ENCODE results near the gene ANKMY1. TPM values are rescaled to one million over a fixed set of nuclear protein-coding genes. Genes with fewer than 3 reads are reported as not detected.

Gene ANKMY1
- total RNA-seq, 1 donor from 2014 or later: 28.5 TPM

- Mint-ChIP-seq H3K36me3 (ENCODE audit: unreplicated experiment) (peaks cover 17% of the 10 kb centered on the region), H3K4me1 (ENCODE audit: unreplicated experiment) (no peaks in the 10 kb centered on the region), H3K9me3 (ENCODE audit: unreplicated experiment) (no peaks in the 10 kb centered on the region), H3K27me3 (ENCODE audit: unreplicated experiment) (no peaks in the 10 kb centered on the region), H3K4me3 (ENCODE audit: unreplicated experiment) (no peak overlapping the region), H3K27ac (ENCODE audit: unreplicated experiment) (no peak overlapping the region)
- no peak for DNase-seq (ENCODE audit: extremely low spot score, unreplicated experiment)
- TF ChIP-seq, protein P1, sequence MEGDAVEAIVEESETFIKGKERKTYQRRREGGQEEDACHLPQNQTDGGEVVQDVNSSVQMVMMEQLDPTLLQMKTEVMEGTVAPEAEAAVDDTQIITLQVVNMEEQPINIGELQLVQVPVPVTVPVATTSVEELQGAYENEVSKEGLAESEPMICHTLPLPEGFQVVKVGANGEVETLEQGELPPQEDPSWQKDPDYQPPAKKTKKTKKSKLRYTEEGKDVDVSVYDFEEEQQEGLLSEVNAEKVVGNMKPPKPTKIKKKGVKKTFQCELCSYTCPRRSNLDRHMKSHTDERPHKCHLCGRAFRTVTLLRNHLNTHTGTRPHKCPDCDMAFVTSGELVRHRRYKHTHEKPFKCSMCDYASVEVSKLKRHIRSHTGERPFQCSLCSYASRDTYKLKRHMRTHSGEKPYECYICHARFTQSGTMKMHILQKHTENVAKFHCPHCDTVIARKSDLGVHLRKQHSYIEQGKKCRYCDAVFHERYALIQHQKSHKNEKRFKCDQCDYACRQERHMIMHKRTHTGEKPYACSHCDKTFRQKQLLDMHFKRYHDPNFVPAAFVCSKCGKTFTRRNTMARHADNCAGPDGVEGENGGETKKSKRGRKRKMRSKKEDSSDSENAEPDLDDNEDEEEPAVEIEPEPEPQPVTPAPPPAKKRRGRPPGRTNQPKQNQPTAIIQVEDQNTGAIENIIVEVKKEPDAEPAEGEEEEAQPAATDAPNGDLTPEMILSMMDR (IDR thresholded peaks at IDR 0.05): no peak
Measured at GRCh38 chr2:240507778-240508251, 50.0 kb downstream of the ANKMY1 start.

DNA sequence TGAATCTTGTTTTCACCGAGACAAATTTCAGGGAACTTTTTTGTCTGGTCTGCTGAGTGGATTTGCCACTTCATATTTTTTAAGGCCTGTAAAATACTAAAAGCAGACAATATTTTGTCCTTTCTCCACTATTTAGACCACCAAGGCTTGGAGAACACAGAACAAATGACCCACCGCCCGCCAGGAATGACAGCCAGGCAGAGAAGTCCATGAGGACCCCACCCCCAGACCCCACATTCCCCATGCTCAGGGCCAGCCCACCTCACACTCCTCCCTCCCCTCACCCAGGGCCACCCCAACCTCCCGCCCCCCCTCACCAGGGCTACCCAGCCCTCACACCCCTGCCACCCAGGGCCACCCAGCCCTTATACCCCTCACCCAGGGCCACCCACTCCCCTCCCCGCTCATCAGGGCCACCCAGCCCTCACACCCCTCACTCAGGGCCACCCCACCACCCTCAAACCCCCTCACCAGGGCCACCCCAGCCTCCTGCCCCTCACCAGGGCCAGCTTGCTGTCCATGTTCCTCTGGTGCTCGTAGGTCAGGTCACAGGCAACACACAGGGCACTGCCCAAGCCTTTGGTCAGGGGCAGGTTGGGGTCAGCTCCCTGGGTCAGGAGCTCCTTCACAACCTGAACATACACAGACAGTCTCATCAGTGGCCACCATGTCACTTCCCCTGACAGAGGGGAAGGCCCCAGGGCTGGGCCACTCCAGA is 50.6 kb downstream of the ANKMY1 start:
- no peaks in the 10 kb centered on the region for H3K9me3 Mint-ChIP-seq (ENCODE audit: unreplicated experiment)
- TF ChIP-seq, protein P1 (IDR thresholded peaks at IDR 0.05): no peak
- H3K4me3 Mint-ChIP-seq (ENCODE audit: unreplicated experiment): no peak overlapping the region
- DNase-seq (ENCODE audit: extremely low spot score, unreplicated experiment): peak; percentile 82
- no peak overlapping the region for H3K27ac Mint-ChIP-seq (ENCODE audit: unreplicated experiment)
- H3K36me3 Mint-ChIP-seq (ENCODE audit: unreplicated experiment): peaks cover 16% of the 10 kb centered on the region
- no peaks in the 10 kb centered on the region for H3K4me1 Mint-ChIP-seq (ENCODE audit: unreplicated experiment)
- H3K27me3 Mint-ChIP-seq (ENCODE audit: unreplicated experiment): no peaks in the 10 kb centered on the region

DNA sequence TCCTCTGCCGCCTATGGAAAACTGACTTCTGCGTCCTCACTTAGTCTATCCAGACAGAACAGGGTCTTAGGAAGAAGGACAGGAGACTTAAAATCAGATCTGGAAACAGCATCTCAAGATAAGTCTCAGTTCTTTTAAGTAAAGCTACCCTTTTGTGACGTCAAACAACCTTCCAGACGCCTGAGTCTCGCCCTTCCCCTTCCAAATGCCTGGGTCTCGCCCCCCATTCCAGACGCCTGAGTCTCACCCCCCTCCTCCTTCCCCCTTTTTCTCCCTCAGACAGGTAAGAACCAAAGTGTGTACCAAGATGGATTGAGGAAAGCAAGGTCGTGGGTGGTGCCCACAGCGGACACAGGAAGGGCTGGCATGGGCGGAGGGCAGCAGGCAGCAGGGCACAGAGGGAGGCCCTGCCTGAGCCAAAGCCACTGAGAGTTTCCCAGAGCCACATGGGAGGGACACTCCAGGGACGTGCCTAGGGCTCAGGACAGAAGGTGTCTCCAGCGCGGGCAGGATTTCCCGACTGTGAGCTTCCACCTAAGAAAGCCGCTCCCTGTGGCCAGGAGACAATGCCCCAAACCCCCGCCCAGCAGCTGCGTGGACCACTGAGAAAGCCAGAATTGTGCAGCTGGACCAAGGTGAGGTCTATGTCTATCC is 51.3 kb downstream of the ANKMY1 start:
- Mint-ChIP-seq H3K36me3 (ENCODE audit: unreplicated experiment) (peaks cover 16% of the 10 kb centered on the region), H3K27me3 (ENCODE audit: unreplicated experiment) (no peaks in the 10 kb centered on the region), H3K27ac (ENCODE audit: unreplicated experiment) (no peak overlapping the region), H3K9me3 (ENCODE audit: unreplicated experiment) (no peaks in the 10 kb centered on the region), H3K4me1 (ENCODE audit: unreplicated experiment) (no peaks in the 10 kb centered on the region), H3K4me3 (ENCODE audit: unreplicated experiment) (no peak overlapping the region)
- TF ChIP-seq, protein P1 (IDR thresholded peaks at IDR 0.05): no peak
- DNase-seq (ENCODE audit: extremely low spot score, unreplicated experiment): peak; percentile 75

- DNase-seq (ENCODE audit: extremely low spot score, unreplicated experiment): peak; percentile 76
- Mint-ChIP-seq H3K36me3 (ENCODE audit: unreplicated experiment) (peaks cover 14% of the 10 kb centered on the region), H3K27ac (ENCODE audit: unreplicated experiment) (no peak overlapping the region), H3K9me3 (ENCODE audit: unreplicated experiment) (no peaks in the 10 kb centered on the region), H3K4me1 (ENCODE audit: unreplicated experiment) (no peaks in the 10 kb centered on the region), H3K27me3 (ENCODE audit: unreplicated experiment) (no peaks in the 10 kb centered on the region), H3K4me3 (ENCODE audit: unreplicated experiment) (no peak overlapping the region)
- TF ChIP-seq, protein P1 (IDR thresholded peaks at IDR 0.05): no peak
Measured at GRCh38 chr2:240505910-240506309, 51.9 kb downstream of the ANKMY1 start.

- no peak overlapping the region for H3K4me3 Mint-ChIP-seq (ENCODE audit: unreplicated experiment)
- peaks cover 9% of the 10 kb centered on the region for H3K36me3 Mint-ChIP-seq (ENCODE audit: unreplicated experiment)
- H3K27me3 Mint-ChIP-seq (ENCODE audit: unreplicated experiment): no peaks in the 10 kb centered on the region
- no peak overlapping the region for H3K27ac Mint-ChIP-seq (ENCODE audit: unreplicated experiment)
- TF ChIP-seq, protein P1 (IDR thresholded peaks at IDR 0.05): no peak
- H3K9me3 Mint-ChIP-seq (ENCODE audit: unreplicated experiment): no peaks in the 10 kb centered on the region
- H3K4me1 Mint-ChIP-seq (ENCODE audit: unreplicated experiment): no peaks in the 10 kb centered on the region
- DNase-seq (ENCODE audit: extremely low spot score, unreplicated experiment): peak; percentile 64
Measured at GRCh38 chr2:240503848-240504247, 53.9 kb downstream of the ANKMY1 start.

Data from osteocyte (in vitro differentiated cells).